Measurements from ENCODE around the gene BIN2.

Gene BIN2

GRCh38 chr12:51253276-51253675, 70.7 kb downstream of the BIN2 start:
- DNase-seq, result no peak

DNA sequence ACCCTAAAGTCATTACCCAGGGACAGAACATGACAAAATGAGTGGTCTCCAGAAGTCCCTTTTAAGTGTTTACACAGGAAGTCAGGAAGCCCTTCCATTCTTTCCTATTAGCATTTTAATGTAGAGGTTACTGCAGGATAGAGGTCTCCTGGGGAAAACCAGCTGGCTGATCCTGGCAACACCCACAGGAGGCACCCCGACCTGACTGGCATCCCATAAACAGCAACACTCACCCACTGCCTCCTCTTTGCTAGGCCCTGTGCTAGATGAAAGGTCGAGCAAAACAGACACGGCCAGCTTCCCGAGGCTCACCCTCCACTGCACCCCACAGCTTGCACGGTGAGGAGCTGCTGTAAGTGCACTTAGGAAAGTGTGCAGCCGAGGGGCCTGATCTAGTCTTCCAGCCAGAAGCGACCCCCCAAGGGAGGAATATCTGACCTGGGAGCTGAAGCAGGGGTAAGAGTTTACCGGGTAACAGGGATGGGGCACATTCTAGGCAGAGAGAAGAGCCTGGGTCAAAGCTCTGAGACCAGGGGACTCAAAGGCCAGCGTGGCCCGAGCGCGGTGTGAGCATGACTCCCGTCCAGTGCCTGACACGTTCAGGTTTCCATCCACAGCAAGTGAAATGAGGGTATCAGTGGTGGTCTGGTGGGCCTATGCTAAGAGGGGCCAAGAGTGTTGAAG, 76.3 kb downstream of the BIN2 start:
- DNase-seq, result no peak

- peak; percentile 25 for DNase-seq
These were observed 77.6 kb downstream of the BIN2 start for GRCh38 chr12:51246254-51246853.

- no peak for DNase-seq
These were observed 78.3 kb downstream of the BIN2 start for GRCh38 chr12:51245476-51246253.

- no peak for DNase-seq
These were observed 79.7 kb downstream of the BIN2 start for GRCh38 chr12:51244269-51244668.

GRCh38 chr12:51242876-51243275, 81.1 kb downstream of the BIN2 start:
- DNase-seq, result no peak

- no peak for DNase-seq
These were observed 81.9 kb downstream of the BIN2 start for GRCh38 chr12:51242120-51242519.

DNA sequence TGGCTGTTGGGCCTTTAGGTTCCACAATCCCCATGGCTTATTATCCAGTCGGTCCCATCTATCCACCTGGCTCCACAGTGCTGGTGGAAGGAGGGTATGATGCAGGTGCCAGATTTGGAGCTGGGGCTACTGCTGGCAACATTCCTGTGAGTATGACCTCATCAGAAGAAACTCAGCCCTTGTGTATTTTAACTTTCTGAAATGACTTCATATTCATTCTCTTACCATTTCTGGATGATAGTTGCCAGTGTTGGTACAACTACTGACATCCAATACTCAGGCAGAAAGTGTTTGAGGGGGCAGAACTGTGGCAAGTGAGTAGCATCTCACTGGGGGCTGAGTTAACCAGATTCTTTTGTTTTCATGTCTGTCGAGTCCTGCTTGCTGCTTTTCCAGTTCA, 83.0 kb downstream of the BIN2 start:
- DNase-seq, result no peak

DNA sequence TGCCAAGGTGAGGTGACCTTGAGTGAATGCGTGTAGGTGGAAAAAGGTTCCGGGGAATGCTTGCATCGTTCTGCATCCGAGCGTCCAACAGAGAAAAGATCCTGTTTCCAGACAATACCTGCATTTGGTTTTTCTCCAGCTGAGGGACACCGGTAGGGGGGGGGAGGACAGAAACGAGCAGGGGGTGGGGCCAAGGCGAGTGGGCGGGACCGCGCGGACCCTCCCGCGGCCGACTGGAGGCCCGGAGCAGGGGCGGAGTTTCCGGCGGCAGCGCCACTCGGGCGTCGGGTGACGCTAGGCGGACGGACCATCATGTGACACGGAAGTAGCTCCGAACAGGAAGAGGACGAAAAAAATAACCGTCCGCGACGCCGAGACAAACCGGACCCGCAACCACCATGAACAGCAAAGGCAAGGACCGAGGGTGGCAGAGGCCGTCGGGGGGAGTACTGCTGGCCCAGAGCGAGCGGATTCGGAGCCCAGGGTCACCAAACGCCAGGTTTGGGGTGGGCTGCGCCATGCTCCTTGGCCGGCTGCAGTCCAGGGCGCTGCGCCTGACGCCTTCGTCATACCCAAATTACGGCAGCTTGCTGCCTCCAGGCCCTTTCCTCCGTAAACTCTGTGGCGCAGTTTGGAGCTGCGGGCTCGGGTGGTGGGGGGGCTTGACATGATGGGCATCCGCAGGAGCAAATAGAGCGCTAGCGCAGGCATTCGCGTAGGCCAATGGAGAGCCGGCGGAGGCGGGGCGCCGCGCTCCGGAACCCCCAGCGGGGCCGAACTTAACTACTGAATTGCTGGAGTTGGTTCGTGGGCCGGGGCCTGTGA, 85.3 kb downstream of the BIN2 start, which contains the start of gene DAZAP2:
Gene DAZAP2, plus strand, starts transcription at position 317 of the 825 bp plus-strand sequence. Its CDS starts 82 bp downstream, at position 399.
- peak; percentile 94 for DNase-seq

GRCh38 chr12:51238037-51238509, 85.9 kb downstream of the BIN2 start:
- no peak for DNase-seq

GRCh38 chr12:51234530-51234929, 89.4 kb downstream of the BIN2 start:
- no peak for DNase-seq

DNA sequence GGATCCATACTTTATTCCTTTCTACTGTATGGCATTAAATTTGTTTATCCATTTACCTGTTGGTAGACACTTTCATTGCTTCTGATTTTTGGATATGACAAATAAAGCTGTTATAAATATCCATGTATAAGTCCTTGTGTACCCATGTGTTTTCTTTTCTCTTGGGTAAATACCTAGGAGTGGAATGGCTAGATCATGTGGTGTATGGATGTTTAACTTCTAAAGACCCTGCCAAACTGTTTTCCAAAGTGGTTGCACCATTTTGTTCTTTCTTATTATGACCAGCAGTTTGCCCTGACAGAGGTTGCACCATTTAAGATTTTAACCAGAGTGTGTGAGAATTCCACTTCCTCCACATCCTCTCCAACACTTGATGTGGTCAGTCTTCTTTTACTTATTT, 91.3 kb downstream of the BIN2 start:
- no peak for DNase-seq
